ENCODE results near the gene MARS1.

The MARS1 gene

DNA sequence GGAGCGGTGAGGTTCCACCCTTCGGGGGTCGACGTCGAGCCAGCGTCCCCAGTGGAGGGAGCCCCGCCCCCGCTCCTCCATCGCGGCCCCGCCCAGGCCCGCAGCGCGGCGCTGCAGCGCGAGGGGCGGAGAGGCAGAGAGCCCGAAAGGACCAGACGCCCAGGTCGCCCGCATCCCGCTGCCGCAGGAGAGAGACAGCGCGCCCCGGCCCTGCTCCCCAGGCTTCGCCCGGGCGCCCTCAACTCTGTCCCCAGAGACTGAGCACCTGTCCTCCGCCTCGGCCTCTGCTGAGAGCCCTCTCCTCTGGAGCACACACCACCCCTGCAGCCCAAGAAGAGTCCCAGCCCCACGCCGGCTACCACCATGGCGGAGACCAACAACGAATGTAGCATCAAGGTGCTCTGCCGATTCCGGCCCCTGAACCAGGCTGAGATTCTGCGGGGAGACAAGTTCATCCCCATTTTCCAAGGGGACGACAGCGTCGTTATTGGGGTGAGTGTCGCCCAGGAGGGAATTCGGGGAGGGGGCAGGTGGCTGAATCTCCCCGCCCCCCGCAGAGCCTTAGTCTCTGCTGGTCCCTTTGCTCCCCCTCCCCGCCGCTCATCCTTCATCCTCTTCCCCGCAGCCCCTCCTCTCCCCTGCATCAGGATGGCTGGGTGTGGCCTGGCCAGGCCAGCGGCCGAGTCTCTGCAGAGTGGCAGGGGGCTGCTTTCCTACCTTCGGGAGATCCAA lies 62.2 kb downstream of the MARS1 start, which contains the start of gene KIF5A:
Gene KIF5A (plus strand): TSS at position 136 of the 732 bp plus-strand sequence. CDS start 228 bp downstream, at position 364.
- Histone ChIP-seq H3K27ac (replicated peaks) (no peak within 1 kb of the TSS), H3K27me3 (ENCODE audit: insufficient read depth, poor library complexity, severe bottlenecking) (peaks cover 14% of the 10 kb centered on the region), H3K4me3 (replicated peaks; ENCODE audit: insufficient read depth, low read length) (no peak within 1 kb of the TSS; the same call in 1 of the 2 replicates)
- DNase-seq (ENCODE audit: low read depth in 1 of 2, low spot score in 1 of 2): no peak
- TF ChIP-seq, protein P1, sequence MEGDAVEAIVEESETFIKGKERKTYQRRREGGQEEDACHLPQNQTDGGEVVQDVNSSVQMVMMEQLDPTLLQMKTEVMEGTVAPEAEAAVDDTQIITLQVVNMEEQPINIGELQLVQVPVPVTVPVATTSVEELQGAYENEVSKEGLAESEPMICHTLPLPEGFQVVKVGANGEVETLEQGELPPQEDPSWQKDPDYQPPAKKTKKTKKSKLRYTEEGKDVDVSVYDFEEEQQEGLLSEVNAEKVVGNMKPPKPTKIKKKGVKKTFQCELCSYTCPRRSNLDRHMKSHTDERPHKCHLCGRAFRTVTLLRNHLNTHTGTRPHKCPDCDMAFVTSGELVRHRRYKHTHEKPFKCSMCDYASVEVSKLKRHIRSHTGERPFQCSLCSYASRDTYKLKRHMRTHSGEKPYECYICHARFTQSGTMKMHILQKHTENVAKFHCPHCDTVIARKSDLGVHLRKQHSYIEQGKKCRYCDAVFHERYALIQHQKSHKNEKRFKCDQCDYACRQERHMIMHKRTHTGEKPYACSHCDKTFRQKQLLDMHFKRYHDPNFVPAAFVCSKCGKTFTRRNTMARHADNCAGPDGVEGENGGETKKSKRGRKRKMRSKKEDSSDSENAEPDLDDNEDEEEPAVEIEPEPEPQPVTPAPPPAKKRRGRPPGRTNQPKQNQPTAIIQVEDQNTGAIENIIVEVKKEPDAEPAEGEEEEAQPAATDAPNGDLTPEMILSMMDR (IDR thresholded peaks at IDR 0.05; ENCODE audit: insufficient read depth, low read length): no peak
- TF ChIP-seq SPI1 (IDR thresholded peaks at IDR 0.05; ENCODE audit: borderline replicate concordance, low read depth) (no peak), GABPA (IDR thresholded peaks at IDR 0.05; ENCODE audit: low read depth) (no peak), REST (IDR thresholded peaks at IDR 0.05; ENCODE audit: insufficient replicate concordance, low read depth) (no peak), POLR2AphosphoS5 (IDR thresholded peaks at IDR 0.05; ENCODE audit: low read depth) (no peak)

- no peak overlapping the region for H3K4me3 ChIP-seq (replicated peaks; ENCODE audit: insufficient read depth, low read length)
- DNase-seq (ENCODE audit: low read depth in 1 of 2, low spot score in 1 of 2): no peak
- peaks cover 14% of the 10 kb centered on the region for H3K27me3 ChIP-seq (ENCODE audit: insufficient read depth, poor library complexity, severe bottlenecking)
- TF ChIP-seq GABPA (IDR thresholded peaks at IDR 0.05; ENCODE audit: low read depth) (no peak), POLR2AphosphoS5 (IDR thresholded peaks at IDR 0.05; ENCODE audit: low read depth) (no peak), REST (IDR thresholded peaks at IDR 0.05; ENCODE audit: insufficient replicate concordance, low read depth) (no peak), SPI1 (IDR thresholded peaks at IDR 0.05; ENCODE audit: borderline replicate concordance, low read depth) (no peak)
- TF ChIP-seq, protein P1 (IDR thresholded peaks at IDR 0.05; ENCODE audit: insufficient read depth, low read length): no peak
- no peak overlapping the region for H3K27ac ChIP-seq (replicated peaks)
Observed at GRCh38 chr12:57550641-57551549, 63.0 kb downstream of the MARS1 start.

DNA sequence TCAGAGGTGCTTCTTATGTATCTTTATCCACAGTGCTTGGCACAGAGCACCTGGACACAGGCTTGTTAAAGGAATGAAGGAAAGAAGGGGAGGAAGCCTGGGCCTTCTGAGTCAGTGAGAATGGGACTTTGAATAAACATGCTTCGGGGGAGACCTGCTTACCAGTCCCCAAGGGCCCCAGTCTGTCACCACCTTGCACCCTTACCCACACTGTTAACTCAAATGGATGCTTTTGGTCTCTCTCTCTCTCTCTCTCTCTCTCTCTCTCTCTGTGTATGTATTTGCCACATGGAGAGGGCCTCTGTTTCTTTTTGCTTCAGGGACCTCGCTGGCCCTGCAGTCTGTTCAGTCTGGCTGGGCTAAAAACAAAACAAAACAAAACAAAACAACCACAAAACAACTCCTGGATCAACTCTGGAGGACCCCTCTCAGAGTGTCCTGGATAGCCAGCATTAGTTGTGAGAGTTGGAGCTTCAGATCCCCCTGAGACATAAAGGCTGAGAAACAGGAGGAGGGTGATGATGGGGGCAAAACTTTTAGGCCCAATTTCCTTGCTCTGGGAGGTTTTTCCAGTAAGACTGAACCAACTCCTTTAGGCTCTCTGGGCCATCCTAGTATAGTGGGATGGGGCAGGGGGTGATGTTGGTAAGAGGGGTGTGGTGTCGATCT lies 63.9 kb downstream of the MARS1 start:
- no peak overlapping the region for H3K4me3 ChIP-seq (replicated peaks; ENCODE audit: insufficient read depth, low read length)
- H3K27me3 ChIP-seq (ENCODE audit: insufficient read depth, poor library complexity, severe bottlenecking): peaks cover 14% of the 10 kb centered on the region
- DNase-seq (ENCODE audit: low read depth in 1 of 2, low spot score in 1 of 2): no peak
- no peak for TF ChIP-seq REST (IDR thresholded peaks at IDR 0.05; ENCODE audit: insufficient replicate concordance, low read depth)
- TF ChIP-seq, protein P1 (IDR thresholded peaks at IDR 0.05; ENCODE audit: insufficient read depth, low read length): no peak
- TF ChIP-seq GABPA (IDR thresholded peaks at IDR 0.05; ENCODE audit: low read depth): no peak
- no peak for TF ChIP-seq SPI1 (IDR thresholded peaks at IDR 0.05; ENCODE audit: borderline replicate concordance, low read depth)
- TF ChIP-seq POLR2AphosphoS5 (IDR thresholded peaks at IDR 0.05; ENCODE audit: low read depth): no peak
- no peak overlapping the region for H3K27ac ChIP-seq (replicated peaks)

Measured in HL-60 (cell line).